Endothelial cell of umbilical vein (primary cell): ENCODE results near the gene ZNF423. TPM values are rescaled to one million over a fixed set of nuclear protein-coding genes. Genes with fewer than 3 reads are reported as not detected.

Experiments used
- BruUV-seq: library from RNA; stranded (reverse); fragments of 400-500 nt; replicated peaks from 2 replicates; lab custom pipeline; 2021; lab: Mats Ljungman, UMichigan
- CTCF ChIA-PET: fragments of 300-600, 350-600 bp; sonication (Branson Sonifier 250); formaldehyde crosslinking; loops from one replicate; lab custom pipeline; 2021; ENCODE audit warnings: antibody characterized with exemption, inconsistent platforms; lab: Charles Lee
- POLR2A ChIA-PET: fragments of 300-600, 350-600 bp; sonication (Branson Sonifier 250); formaldehyde crosslinking; loops from one replicate; lab custom pipeline; 2021; ENCODE audit warnings: antibody characterized with exemption, inconsistent platforms; lab: Charles Lee
- DNase-seq: peaks from one replicate; pipeline ENCODE4 v3.0.0-alpha.2; 2011; ENCODE audit warnings: low read depth, low spot score
- FAIRE-seq: peaks from 2 replicates; lab custom pipeline; 2011; peaks lifted over from hg19 to GRCh38; lab: Jason Lieb, UNC
- H2AFZ ChIP-seq: 2 replicates; pipeline ENCODE4 v1.6.0; 2012; ENCODE audit warnings: low read depth, low read length, control low read depth, inconsistent platforms
- H3K27ac ChIP-seq: 2 replicates; pipeline ENCODE4 v1.5.1; 2011; ENCODE audit warnings: low read depth, mild to moderate bottlenecking, control low read depth, low read length, moderate library complexity; ENCODE audit not compliant: insufficient read depth
- H3K27me3 ChIP-seq, 2 experiments: 2 replicates each; pipeline versions ENCODE4 v1.6.0 to v1.6.1; 2011; ENCODE audit warnings: low read length in 2 of 2, mixed read lengths in 1 of 2; ENCODE audit not compliant: control insufficient read depth in 2 of 2, insufficient read depth in 2 of 2
- H3K36me3 ChIP-seq, 2 experiments: 2 replicates in 1 of 2; 3 replicates in 1 of 2; pipeline ENCODE4 v1.5.1; 2011; ENCODE audit warnings: low read length in 2 of 2, mild to moderate bottlenecking in 1 of 2, moderate library complexity in 1 of 2; ENCODE audit not compliant: control insufficient read depth in 2 of 2, insufficient read depth in 2 of 2; ENCODE audit errors: extremely low read depth in 1 of 2
- H3K4me1 ChIP-seq: 3 replicates; pipeline ENCODE4 v1.5.1; 2011; ENCODE audit warnings: mild to moderate bottlenecking, low read length; ENCODE audit not compliant: control insufficient read depth, insufficient read depth; ENCODE audit errors: extremely low read depth
- H3K4me2 ChIP-seq: 2 replicates; pipeline ENCODE4 v1.6.1; 2011; ENCODE audit warnings: low read length, control low read depth, mixed read lengths; ENCODE audit not compliant: insufficient read depth
- H3K4me3 ChIP-seq, 3 experiments: fragments of 200-600 bp in 1 of 3; sonication (generic), shearing (Covaris generic) in 1 of 3; replicated peaks in 1 of 3; 2 replicates each; pipeline ENCODE4 v1.5.1; 2011 to 2016; ENCODE audit warnings: control low read depth in 3 of 3, low read length in 3 of 3, mild to moderate bottlenecking in 2 of 3, inconsistent platforms in 1 of 3, low read depth in 1 of 3, moderate library complexity in 1 of 3; ENCODE audit not compliant: insufficient read depth in 1 of 3
- H3K79me2 ChIP-seq: 2 replicates; pipeline ENCODE4 v1.6.0; 2012; ENCODE audit warnings: low read length, inconsistent platforms; ENCODE audit not compliant: control insufficient read depth, insufficient read depth
- H3K9ac ChIP-seq: replicated peaks from 2 replicates; pipeline ENCODE3; 2011; ENCODE audit warnings: low read length, control low read depth; ENCODE audit not compliant: insufficient read depth; ENCODE audit errors: extremely low read depth
- H3K9me1 ChIP-seq: replicated peaks from 3 replicates; pipeline ENCODE4 v1.6.0; 2011; ENCODE audit warnings: mild to moderate bottlenecking, low read length; ENCODE audit not compliant: control insufficient read depth, insufficient read depth; ENCODE audit errors: extremely low read depth
- H3K9me3 ChIP-seq: replicated peaks from 2 replicates; pipeline ENCODE4 v1.5.1; 2012; ENCODE audit warnings: low read length, inconsistent platforms; ENCODE audit not compliant: control insufficient read depth, insufficient read depth
- H4K20me1 ChIP-seq: replicated peaks from 2 replicates; pipeline ENCODE3; 2011; ENCODE audit warnings: mild to moderate bottlenecking, low read length; ENCODE audit not compliant: control insufficient read depth, insufficient read depth; ENCODE audit errors: extremely low read depth
- CTCF ChIP-seq, 2 donors: IDR thresholded peaks; 1 replicate in 1 of 2; 2 replicates in 1 of 2; pipeline ENCODE4 v1.5.1; 2011; ENCODE audit warnings: low read length in 2 of 2, mild to moderate bottlenecking in 2 of 2, moderate library complexity in 2 of 2, control low read depth in 1 of 2, inconsistent platforms in 1 of 2, low read depth in 1 of 2; ENCODE audit not compliant: insufficient read depth in 1 of 2; ENCODE audit errors: extremely low read depth in 1 of 2
- EZH2 ChIP-seq: IDR thresholded peaks from 2 replicates; pipeline ENCODE4 v1.6.1; 2012; ENCODE audit warnings: borderline replicate concordance, low read depth, mild to moderate bottlenecking, moderate library complexity, low read length, inconsistent platforms; ENCODE audit not compliant: severe bottlenecking
- FOS ChIP-seq: IDR thresholded peaks from 2 replicates; pipeline ENCODE4 v1.6.1; 2011; ENCODE audit warnings: mild to moderate bottlenecking, low read length, moderate library complexity, borderline replicate concordance; ENCODE audit not compliant: insufficient read depth
- GATA2 ChIP-seq: IDR thresholded peaks from 2 replicates; pipeline ENCODE4 v1.7.0; 2011; ENCODE audit warnings: low read depth, mild to moderate bottlenecking, moderate library complexity, mixed read lengths, low read length; ENCODE audit not compliant: insufficient read length, insufficient read depth
- JUN ChIP-seq: IDR thresholded peaks from 2 replicates; pipeline ENCODE4 v1.6.1; 2011; ENCODE audit warnings: borderline replicate concordance, low read depth; ENCODE audit not compliant: insufficient read length, insufficient read depth
- MAX ChIP-seq: IDR thresholded peaks from 2 replicates; pipeline ENCODE4 v1.6.1; 2011; ENCODE audit not compliant: insufficient read depth, insufficient read length
- MYC ChIP-seq: IDR thresholded peaks from one replicate; pipeline ENCODE4 v1.6.1; 2011; ENCODE audit warnings: mild to moderate bottlenecking, low read depth, low read length
- POLR2A ChIP-seq: IDR thresholded peaks from 2 replicates; pipeline ENCODE4 v1.6.1; 2012; ENCODE audit warnings: low read depth, mild to moderate bottlenecking, control low read depth, low read length
- POLR2AphosphoS5 ChIP-seq: IDR thresholded peaks from 2 replicates; pipeline ENCODE4 v1.6.1; 2012; ENCODE audit warnings: low read depth, mild to moderate bottlenecking, control low read depth, low read length, moderate library complexity; ENCODE audit not compliant: insufficient read depth
- dilution Hi-C: fragments of 300-500 bp; cut with MboI; formaldehyde crosslinking; loops from one replicate; pipeline ENCODE4 v1.15.0; 2019; ENCODE audit warnings: low sequenced_read_pairs; ENCODE audit not compliant: extremely low pct_ligation_motif_present
- intact Hi-C: fragments of 100-400 bp; cut with micrococcal nuclease; formaldehyde crosslinking; loops from one replicate; pipeline ENCODE4 v1.10.0; 2022
- polyA plus RNA-seq, 4 experiments: library from polyadenylated mRNA; depleted of rRNA in 3 of 4; stranded (reverse) in 3 of 4; unstranded in 1 of 4; fragments of >200 nt; gene quantifications; 2 replicates each; pipeline versions ENCODE4 v1.2.1 to v1.2.3, GENCODE V29; 2011 to 2012; ENCODE audit warnings: missing spikeins in 1 of 4
- total RNA-seq: library from RNA; stranded (reverse); gene quantifications from 2 replicates; pipeline ENCODE4 v1.2.3, GENCODE V29; 2021

Gene ZNF423
- total and polyA plus RNA-seq, 2 donors (not counting 3 experiments of a cell fraction or from before 2014, with no cell fraction given): 2.2 to 8.1 TPM

GRCh38 chr16:49586466-49587450, 269.2 kb downstream of the ZNF423 start:
- H3K9ac ChIP-seq: no peak overlapping the region
- no peaks in the 10 kb centered on the region for H3K36me3 ChIP-seq
- BruUV-seq: no TSS peak

More at GRCh38 chr16:49586466-49587450, 269.2 kb downstream of the ZNF423 start:
- POLR2A ChIA-PET: no interaction called here
- H3K27ac ChIP-seq: no peak overlapping the region
- H3K9me1 ChIP-seq: no peaks in the 10 kb centered on the region
- intact Hi-C loops: no loop called here
- no peak overlapping the region for H3K4me3 ChIP-seq
- TF ChIP-seq MAX (no peak), JUN (no peak), EZH2 (no peak), CTCF (IDR thresholded peaks at IDR 0.05; ENCODE audit: extremely low read depth in 1 of 2, insufficient read depth in 1 of 2, low read depth in 1 of 2, low read length in 2 of 2) (no peak), POLR2A (no peak), FOS (no peak), GATA2 (no peak), MYC (no peak), POLR2AphosphoS5 (no peak)
- H4K20me1 ChIP-seq: no peaks in the 10 kb centered on the region
- no peaks in the 10 kb centered on the region for H3K4me1 ChIP-seq
- no peaks in the 10 kb centered on the region for H3K9me3 ChIP-seq
- CTCF ChIA-PET: no interaction called here
- FAIRE-seq (no peak), DNase-seq (no peak)
- H3K79me2 ChIP-seq: no peaks in the 10 kb centered on the region
- dilution Hi-C loops: no loop called here
- no peak overlapping the region for H2AFZ ChIP-seq
- no peak overlapping the region for H3K4me2 ChIP-seq
- H3K27me3 ChIP-seq: no peaks in the 10 kb centered on the region
